Measurements from ENCODE around the gene FTO. TPM values are rescaled to one million over a fixed set of nuclear protein-coding genes. Genes with fewer than 3 reads are reported as not detected.

FTO gene
- total and polyA plus RNA-seq, 2 donors from 2014 or later: 22.3 to 116 TPM

GRCh38 chr16:53757971-53758609, 54.1 kb downstream of the FTO start:
- H3K27ac ChIP-seq (ENCODE audit: low read depth in 2 of 2, low read length in 2 of 2): no peak overlapping the region
- no peak overlapping the region for H3K4me3 ChIP-seq (ENCODE audit: low read length in 3 of 3)
- H3K27me3 ChIP-seq (ENCODE audit: control insufficient read depth, insufficient read depth, low read length): no peaks in the 10 kb centered on the region
- DNase-seq (no peak), FAIRE-seq (no peak)
- peaks cover 0 to 23% (median 16%) of the 10 kb centered on the region in 3 donors for H3K4me1 ChIP-seq (ENCODE audit: control insufficient read depth in 2 of 3, insufficient read depth in 2 of 3, low read depth in 1 of 3, low read length in 3 of 3)
- intact Hi-C loops (cut with DNase I): no loop called here
- no peak for TF ChIP-seq CTCF (IDR thresholded peaks at IDR 0.05; ENCODE audit: borderline replicate concordance, extremely low read depth, insufficient read depth)
- H3K36me3 ChIP-seq (ENCODE audit: control insufficient read depth in 2 of 3, insufficient read depth in 3 of 3, low read length in 3 of 3): no peaks in the 10 kb centered on the region
- no peaks in the 10 kb centered on the region for H3K9me3 ChIP-seq (ENCODE audit: control insufficient read depth in 2 of 3, insufficient read depth in 1 of 3, low read length in 3 of 3)
- H3K9ac ChIP-seq (ENCODE audit: low read length in 3 of 3): no peak overlapping the region

- DNase-seq (no peak), FAIRE-seq (no peak)
- no peak overlapping the region for H3K9ac ChIP-seq (ENCODE audit: low read length in 3 of 3)
- intact Hi-C loops (cut with DNase I): no loop called here
- H3K4me1 ChIP-seq (ENCODE audit: control insufficient read depth in 2 of 3, insufficient read depth in 2 of 3, low read depth in 1 of 3, low read length in 3 of 3): peaks cover 0 to 19% (median 0%) of the 10 kb centered on the region in 3 donors
- no peaks in the 10 kb centered on the region for H3K36me3 ChIP-seq (ENCODE audit: control insufficient read depth in 2 of 3, insufficient read depth in 3 of 3, low read length in 3 of 3)
- no peaks in the 10 kb centered on the region for H3K9me3 ChIP-seq (ENCODE audit: control insufficient read depth in 2 of 3, insufficient read depth in 1 of 3, low read length in 3 of 3)
- peak overlapping the region in 2 of 3 donors; percentile 21 to 38 for H3K4me3 ChIP-seq (ENCODE audit: low read length in 3 of 3)
- no peak for TF ChIP-seq CTCF (IDR thresholded peaks at IDR 0.05; ENCODE audit: borderline replicate concordance, extremely low read depth, insufficient read depth)
- no peaks in the 10 kb centered on the region for H3K27me3 ChIP-seq (ENCODE audit: control insufficient read depth, insufficient read depth, low read length)
- peak overlapping the region; percentile 18 to 53 for H3K27ac ChIP-seq (ENCODE audit: low read depth in 2 of 2, low read length in 2 of 2)
Observed at GRCh38 chr16:53761962-53762703, 58.2 kb downstream of the FTO start.

GRCh38 chr16:53766304-53767016, 62.5 kb downstream of the FTO start:
- Histone ChIP-seq H3K27me3 (ENCODE audit: control insufficient read depth, insufficient read depth, low read length) (no peaks in the 10 kb centered on the region), H3K36me3 (ENCODE audit: control insufficient read depth in 2 of 3, insufficient read depth in 3 of 3, low read length in 3 of 3) (no peaks in the 10 kb centered on the region), H3K27ac (ENCODE audit: low read depth in 2 of 2, low read length in 2 of 2) (no peak overlapping the region), H3K4me1 (ENCODE audit: control insufficient read depth in 2 of 3, insufficient read depth in 2 of 3, low read depth in 1 of 3, low read length in 3 of 3) (peaks cover 0 to 31% (median 0%) of the 10 kb centered on the region in 3 donors), H3K9ac (ENCODE audit: low read length in 3 of 3) (no peak overlapping the region), H3K9me3 (ENCODE audit: control insufficient read depth in 2 of 3, insufficient read depth in 1 of 3, low read length in 3 of 3) (no peaks in the 10 kb centered on the region), H3K4me3 (ENCODE audit: low read length in 3 of 3) (no peak overlapping the region)
- no peak for TF ChIP-seq CTCF (IDR thresholded peaks at IDR 0.05; ENCODE audit: borderline replicate concordance, extremely low read depth, insufficient read depth)
- DNase-seq (no peak), FAIRE-seq (no peak)
- intact Hi-C loops (cut with DNase I): no loop called here

Measured in kidney (tissue), 14 donors.